DMS153 (cell line): ENCODE results near the gene CDKAL1.

Experiments used
- DNase-seq: peaks from one replicate; lab custom pipeline; 2025; lab: John Stamatoyannopoulos, UW

Gene CDKAL1

DNA sequence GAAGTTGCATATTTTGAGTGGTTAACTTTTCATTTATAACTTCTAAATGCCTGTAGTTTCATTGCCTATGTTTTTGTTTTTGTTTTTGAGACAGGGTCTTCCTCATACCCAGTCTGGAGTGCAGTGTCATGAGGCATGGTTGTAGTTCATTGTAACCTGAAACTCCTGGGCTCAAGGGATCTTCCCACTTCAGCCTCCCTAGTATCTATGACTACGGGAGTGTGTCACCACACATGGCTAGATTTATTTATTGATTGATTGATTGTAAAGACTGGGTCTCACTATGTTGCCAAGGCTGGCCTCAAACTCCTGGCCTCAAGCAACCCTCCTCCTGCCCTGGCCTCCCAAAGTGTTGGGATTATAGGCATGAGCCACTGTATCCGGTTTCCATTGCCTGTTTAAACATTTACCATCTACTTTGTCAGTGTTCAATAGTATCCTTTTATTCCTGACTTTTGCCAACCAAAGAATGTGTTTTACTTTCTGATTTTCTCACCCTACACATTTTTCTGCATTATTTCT lies 144.6 kb downstream of the CDKAL1 start:
- peak; percentile 23 for DNase-seq

DNA sequence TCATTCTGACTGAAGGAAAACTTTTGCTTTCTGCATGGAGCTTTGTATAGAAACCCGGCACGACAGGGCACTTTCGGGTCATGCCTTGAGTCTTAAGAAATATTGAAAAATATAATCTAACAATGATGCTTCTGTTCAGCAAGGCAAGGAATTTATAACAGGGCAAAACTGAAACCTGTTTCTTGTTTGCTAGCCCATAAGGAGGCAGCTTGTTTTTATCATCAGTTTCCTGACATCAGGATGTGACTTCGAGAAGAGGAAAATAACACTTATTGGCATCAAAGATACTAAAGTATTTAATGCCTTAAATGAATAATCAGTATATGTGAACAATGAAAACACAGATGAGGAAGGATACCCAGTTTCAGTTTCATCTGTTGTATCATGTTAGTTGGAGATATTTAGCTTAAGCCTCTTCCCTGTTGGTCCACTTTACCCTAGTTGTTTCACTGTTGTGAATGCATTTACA lies 146.5 kb downstream of the CDKAL1 start:
- no peak for DNase-seq

DNA sequence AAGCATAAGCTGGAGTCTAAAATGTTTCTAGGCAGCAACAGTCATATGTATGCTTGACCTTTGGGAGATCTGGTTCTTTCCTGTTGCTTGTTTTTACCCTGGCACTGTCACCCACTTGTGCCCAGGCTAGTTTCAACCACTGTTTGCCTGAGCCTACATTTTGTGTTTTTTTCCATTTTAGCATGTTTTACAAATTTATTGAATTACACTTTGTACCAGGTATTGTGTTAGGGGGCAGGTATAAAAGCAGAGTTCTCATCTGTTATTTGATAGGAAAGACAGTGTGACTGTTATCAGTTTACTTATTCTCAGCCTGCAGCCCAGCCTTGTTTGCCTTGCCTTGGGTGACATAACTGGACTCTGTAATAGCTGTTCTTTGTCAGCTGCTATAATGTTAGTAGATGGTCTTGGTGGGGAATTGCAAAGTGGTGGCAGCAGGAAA lies 147.0 kb downstream of the CDKAL1 start:
- no peak for DNase-seq

DNA sequence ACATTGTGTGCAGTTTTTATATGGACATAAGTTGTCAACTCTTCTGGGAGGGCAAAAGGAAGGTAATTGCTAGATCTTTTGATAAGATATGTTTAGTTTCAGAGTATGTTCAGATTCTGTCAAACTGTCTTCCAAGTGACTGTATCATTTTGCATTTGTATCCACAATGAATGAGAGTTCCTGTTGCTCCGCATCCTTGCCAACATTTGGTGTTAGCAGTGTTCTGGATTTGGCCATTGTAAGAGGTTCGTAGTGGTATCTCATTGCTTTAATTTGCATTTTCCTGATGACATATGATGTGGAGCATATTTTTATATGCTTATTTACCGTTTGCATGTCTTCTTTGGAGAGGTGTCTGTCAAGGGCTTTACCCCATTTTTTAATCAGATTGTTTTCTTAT lies 150.2 kb downstream of the CDKAL1 start:
- DNase-seq, result no peak

DNA sequence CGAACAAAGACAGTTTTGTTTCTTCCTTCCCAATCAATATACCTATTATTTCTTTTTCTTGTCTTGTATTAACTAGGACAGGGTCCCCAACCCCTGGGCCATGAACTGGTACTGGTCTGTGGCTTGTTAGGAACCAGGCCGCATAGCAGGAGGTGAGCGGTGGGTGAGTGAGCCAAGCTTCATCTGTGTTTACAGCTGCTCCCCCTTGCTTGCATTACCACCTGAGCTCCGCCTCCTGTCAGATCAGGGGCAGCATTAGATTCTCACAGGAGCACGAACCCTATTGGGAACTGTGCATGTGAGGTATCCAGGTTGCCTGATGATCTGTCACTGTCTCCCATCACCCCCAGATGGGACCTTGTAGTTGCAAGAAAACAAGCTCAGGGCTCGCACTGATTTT lies 151.9 kb downstream of the CDKAL1 start:
- DNase-seq, result no peak

DNA sequence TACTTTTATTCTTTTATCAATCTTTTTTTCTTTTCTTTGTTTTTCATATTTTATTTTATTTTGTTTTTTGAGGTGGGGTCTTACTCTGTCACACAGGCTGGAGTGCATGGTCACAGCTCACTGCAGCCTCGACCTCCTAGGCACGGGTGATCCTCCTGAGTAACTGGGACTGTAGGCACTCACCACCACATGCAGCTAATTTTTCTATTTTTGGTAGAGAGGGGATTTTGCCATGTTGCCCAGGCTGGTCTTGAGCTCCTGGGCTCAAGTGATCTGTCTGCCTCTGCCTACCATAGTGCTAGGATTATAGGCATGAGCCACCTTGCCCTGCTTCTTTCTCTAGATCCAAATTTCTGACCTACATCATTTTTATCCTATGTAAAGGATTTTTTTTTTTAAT lies 153.2 kb downstream of the CDKAL1 start:
- DNase-seq, result no peak

DNA sequence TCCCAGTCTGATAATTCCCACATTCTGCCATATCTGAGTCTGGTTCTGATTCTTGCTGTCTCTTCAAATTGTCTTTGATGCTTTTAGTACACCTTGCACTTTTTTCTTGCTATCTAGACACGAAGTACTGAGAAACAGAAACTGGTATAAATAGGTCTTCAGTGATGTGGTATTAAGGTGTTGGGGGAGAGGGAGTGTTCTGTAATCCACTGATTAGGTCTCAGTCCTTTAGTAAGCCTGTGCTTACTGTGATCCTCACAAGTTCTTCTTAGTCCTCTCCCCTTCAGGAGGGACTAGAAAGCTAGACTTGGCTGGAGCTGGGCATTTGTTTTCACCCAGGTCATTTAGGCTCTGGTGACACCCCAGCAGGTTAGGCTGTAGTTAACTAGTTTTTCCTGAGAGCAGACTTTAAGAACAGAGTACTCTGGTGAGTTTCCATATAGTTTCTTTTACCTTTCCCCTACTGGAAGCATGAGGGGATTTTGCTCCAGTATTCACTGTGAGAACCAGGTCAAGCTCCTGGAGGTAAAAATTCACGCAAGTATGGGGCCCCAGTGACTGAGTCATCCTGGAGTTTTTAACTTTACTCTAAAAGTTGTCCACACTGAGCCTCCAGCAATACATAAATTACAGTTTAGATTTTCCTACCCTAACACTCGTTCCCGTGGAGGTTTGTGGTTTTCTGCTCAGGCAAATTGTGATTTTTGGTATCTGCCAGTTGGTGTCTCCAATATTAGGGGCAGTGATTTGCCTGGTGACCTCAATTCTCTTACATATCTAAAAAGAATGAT lies 154.6 kb downstream of the CDKAL1 start:
- DNase-seq, result no peak

DNA sequence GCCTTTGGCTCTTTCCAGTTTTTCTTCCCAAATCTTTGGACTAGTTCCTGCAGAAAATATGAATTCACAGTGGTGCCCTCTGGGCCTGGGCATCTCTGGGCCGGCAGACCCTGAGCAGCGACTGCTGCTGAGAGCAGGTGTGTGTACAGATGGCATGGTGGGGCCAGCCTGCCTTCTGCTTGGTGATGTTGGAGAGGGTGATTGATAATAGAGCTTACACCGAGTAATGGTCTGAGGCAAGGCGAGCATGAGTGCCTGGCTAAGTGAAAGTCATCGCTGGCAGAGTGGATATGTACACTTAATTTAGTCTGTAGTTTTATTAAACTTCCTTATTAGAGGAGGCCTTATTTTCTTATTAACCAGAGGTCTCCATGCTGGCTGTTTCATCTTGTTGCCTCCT lies 156.9 kb downstream of the CDKAL1 start:
- peak; percentile 47 for DNase-seq

DNA sequence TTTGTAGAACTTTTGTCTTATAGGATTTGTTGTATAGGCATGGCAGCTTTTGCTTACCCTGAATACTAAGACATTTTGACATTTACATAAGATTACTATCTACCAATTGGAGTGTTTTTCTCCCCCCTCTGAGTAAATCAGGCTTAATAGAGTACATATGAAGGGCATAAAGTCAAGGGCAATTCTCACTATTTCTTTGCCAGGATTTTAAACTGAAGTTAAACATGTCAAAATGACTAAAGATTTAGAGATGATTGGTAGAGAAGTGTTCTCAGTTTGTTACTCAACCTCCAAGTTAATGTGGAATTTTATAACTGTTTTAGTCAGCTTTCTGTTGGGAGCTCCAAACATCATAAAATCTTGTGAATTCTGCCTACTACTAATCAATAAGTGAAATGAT lies 157.8 kb downstream of the CDKAL1 start:
- no peak for DNase-seq

DNA sequence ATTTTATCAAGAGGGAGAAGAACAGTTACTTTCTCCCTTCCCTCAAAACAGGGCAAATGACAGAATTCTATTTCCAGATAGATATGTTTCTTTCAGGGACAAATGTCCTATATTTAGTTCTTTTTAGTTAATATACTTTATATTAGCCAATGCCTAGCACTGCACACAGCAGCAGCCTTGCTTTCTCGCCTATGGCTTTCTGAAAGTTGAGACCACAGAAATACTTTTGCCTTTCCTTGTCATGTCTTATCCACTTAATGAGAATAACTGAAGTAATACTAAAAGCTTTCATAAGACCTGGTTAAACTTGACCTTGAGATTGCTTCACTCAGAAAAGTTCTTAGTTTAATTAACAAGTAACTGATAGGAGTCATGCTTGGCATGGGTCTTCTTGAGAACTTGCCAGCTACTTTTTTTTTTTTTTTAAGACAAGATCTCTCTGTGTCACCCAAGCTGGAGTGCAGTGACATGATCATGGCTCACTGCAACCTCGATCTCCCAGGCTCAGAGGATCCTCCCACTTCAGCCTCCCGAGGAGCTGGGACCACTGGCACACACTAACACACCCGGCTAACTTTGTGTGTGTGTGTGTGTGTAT lies 159.3 kb downstream of the CDKAL1 start:
- no peak for DNase-seq

DNA sequence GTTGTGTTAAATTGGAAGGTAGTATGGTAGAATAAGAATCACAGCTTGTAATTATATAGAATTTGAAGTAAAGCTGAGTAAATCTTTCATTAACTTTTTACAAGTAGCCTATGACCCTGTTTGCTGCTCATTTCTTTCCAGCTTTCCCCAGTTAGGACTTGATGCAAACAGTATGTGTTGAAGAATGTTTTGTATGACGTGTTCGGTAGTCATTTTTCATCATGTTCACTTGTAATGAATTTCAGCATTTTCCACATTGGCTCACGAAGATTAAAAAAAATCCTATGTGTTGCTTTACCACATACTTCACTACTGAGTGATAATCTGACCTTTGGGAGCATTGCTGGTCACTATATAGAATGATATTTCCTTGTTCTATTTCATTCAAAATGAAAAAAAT lies 162.4 kb downstream of the CDKAL1 start:
- DNase-seq, result no peak

DNA sequence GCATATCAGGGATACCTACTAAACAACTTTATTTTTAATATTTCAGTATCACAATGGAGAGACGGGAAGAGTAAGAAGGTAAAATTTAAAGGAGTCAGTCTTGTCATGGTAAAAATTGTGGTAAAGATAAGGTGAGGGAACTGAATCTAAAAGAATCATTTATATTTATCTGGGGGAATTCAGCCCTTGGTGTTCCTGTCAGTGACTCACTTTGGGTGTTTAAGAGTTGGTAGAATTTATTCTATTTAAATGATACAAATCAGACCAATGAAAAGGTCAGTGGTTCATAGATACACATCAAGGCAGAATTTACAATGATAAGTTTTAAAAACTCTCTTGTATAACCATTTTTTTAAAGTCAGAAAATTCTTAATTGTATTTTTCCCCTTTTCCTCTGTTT lies 164.4 kb downstream of the CDKAL1 start:
- DNase-seq, result no peak

DNA sequence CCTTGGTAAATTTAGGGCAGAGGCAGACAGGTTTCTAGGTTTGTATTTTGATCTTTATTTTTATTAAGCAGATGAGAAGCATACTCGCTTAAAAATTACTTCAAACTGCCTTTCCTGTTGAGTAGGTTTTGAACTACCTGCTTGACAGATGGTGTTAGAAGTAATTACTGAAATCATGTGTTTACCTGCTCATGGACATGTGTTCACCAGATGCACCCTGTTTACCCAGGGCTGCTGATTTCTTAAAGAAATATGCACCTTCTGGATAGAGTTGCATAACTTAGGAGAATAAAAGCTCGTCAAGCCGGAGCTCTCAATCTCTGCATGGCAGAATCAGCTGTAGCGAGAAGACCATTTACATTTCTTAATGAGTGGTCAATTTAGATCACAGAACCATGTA lies 165.1 kb downstream of the CDKAL1 start:
- peak; percentile 68 for DNase-seq

DNA sequence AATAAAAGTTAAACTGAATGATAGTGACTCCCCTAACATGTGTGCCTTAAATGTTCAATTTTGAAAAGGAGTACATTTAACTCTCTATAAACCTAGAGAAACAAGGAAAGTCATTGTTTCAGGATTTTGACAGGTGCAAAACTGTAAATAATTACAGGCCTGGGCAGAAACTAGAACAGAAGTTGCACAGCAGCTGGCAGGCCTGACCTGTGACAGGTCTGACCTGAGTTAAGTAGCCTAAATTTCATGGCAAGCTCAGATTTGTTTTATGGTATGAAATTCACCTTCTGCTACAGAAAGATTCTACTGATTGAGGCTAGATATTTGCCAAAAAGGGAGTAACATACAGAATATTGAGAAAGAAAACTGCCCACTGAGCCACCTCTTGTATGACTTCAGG lies 166.1 kb downstream of the CDKAL1 start:
- peak; percentile 72 for DNase-seq

DNA sequence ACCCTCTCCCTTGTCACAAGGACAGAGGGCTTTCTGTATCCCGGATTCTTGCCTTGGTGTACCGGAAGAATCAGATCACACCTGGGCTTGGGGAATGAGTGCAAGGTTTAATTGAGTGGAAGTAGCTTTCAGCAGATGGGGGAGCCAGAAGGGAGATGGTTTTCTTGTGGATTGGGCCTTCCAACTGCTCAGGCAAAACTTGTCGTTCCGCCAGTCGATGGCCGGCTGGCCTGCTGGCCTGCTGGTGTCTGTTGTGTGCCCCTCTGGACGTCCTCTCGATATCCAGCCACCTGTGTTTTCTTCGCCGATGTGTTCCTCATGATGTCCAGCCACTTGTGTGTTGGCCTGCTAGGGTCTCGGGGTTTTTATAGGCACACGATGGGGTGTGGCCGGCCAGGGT lies 168.1 kb downstream of the CDKAL1 start:
- DNase-seq, result no peak

DNA sequence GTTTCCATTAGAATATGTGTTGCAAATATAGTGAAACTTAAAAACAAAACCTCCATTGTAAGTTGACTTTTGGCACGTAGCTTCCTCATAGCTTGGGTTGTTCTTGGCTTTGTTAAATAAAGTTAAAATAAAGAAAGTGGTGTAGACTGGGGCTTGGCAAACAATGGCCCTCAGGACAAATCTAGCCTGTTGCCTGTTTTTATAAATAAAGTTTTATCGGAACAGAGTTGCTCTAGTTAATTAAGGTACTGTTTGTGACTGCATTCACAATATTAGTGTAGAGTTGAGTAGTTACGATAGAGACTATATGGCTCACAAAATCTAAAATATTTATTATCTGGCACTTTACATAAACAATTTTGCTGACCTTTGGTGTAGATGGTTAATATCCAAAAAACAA lies 168.8 kb downstream of the CDKAL1 start:
- no peak for DNase-seq

DNA sequence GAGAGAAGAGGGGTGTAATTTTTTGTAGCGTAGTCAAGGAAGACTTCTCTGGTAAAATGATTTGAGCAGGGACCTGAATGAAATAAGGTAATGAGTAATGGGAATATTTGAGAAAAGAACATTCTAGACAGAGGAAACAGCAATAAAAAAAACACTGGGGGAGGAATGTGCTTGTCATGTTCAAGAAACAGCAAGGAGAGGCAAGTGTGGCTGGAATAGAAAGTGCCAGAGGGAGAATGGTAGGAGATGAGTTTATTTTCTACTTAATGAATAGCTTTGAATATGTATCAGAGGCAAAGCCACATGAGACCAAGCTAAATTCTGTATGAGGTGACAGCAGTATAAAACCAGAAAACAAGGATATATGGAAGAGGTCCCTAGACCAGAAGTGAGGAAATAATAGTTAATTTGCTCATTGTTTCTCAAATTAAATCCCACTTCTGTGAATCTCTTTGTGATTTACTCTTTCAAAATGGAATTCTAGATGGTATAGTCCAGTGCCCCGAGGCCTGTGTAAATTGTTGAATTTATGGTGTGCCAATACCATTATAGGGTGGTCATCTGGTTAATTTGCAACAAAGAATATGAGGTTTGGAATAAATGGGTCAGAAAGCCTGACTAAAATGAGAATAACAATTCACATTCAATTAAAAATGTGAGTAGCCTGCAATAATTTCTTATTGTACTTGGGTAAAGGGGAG lies 170.2 kb downstream of the CDKAL1 start:
- no peak for DNase-seq

DNA sequence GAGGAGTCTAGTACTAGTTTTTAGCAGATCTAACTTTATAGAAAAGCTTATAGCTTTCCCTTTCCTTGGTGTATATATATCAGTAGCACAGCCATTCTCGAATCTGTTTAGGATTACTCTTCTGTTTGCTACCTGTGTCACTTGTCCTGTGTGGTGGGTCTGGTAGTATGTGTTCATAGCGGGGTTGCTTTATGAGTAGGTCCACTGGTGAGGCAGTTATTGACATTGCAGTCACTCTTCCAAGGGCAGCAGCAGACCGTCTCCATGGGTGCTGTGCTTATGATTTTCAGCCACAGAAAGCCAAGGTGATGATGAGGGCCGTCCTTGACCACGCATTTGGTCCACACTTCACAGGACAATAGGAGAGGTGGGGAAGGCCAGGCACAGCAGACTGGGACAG lies 171.5 kb downstream of the CDKAL1 start:
- DNase-seq, result peak; percentile 49

DNA sequence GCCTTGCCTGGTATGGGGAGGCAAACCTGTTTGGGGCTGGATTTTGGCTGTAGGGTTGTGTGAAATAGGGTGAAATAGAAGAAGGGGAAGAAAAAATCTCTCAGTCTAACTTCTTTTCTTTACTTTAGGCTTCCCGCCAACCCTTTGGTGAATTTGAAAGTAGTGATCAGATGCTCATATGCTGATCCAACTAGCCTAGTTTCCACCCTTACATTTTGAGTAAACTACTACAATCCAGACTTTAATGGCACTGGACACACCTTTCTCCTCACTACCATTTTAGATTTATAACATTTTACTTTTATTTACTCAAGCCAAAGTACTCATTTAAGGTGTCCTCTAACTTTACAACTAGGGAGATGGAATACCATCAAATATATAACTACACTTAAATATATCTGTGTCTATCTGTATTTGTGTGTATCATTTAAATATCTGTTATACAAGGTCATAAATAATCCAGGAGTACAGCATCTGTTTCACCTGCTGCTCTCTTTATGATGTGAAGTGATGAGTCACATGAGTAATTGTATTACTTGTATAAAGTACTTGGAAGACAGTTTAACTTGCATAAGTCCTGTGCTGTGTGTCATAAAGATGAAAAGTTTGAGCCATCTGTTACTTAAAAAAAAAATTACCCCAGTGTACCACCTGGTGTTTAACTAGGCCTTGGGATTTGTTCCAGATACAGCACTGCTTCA lies 172.1 kb downstream of the CDKAL1 start:
- peak; percentile 92 for DNase-seq

DNA sequence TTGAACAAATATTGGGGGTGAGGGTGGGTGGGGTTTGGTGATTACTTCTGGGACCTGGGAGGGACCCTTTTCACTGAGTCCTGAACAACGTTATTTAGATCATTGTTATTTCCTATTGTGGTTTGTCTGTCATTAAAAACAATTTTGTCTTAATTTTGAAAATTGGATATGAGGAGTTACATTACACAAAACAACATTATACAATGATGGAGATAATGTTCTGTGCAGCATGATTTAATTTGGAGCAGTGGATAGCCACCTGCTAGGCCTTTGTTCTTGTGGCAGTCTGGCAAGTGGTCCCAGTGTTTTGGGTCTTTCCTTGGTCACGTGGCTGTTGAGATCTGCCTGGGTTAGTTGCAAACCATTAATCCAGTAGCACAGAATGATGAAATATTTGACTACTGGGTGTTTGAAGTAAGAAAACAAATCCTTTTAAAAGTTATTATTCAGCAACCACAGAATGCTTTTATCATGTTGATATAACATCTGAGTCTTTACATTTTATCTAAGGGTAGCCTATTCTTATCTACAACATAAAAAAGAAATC lies 172.8 kb downstream of the CDKAL1 start:
- DNase-seq, result peak; percentile 92

DNA sequence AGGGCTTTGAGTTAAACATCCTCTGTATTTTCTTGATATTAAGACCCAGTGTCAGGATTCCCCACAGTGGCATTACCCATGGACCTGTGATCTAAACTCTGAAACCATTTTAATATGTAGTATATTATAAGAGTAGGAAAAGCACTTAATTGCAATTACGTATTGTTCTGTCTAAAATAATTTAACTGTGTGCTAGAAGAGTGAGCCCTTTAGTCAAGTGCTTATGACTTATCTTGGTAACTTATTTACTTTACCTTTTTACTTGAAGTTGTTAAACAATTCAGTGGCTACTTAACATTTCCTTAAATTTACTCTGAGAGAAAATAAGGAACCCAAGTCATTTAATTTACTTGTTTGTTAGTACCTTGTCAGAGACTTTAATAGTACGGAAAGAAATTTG lies 173.6 kb downstream of the CDKAL1 start:
- no peak for DNase-seq
